ENCODE results near the gene FLCN.
"Not testable (repeated sequence)": the region's sequence is repeated elsewhere in the genome, so short reads cannot be mapped to it uniquely, and the experiment has no call there.

The FLCN gene

DNA sequence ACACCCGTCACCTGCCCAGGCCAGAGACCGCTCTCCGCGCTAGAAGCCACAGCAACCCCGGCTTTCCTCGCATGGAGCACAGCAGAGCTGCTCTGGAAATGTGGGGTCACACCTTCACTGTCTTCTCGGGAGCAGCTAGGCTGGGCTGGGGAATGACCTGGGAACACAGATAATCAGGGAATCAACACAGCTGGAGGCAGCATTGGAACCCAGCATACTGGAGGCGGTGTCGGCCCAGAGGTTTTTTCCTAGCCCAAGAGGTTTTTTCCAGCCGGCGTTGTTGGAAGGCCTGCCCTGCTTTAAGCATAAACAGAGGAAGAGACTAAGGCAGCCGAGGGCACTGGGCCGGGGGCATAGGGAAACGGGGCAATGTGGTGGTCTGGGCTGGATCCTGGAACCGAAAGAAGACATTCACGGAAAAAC is 30.0 kb downstream of the FLCN start:
- no peak for DNase-seq

- peak in 8 of 14 donors; percentile 25 to 67 (median 45) for DNase-seq
Observed at GRCh38 chr17:17206124-17206912, 30.6 kb downstream of the FLCN start, which contains the start of gene PLD6. PLD6 (minus strand) TSS chr17:17206333; CDS start chr17:17206286, 47 bp downstream.

- peak in 2 of 14 donors; percentile 11 to 19 for DNase-seq
Observed at GRCh38 chr17:17205368-17206123, 31.4 kb downstream of the FLCN start.

GRCh38 chr17:17204635-17205231 is 32.2 kb downstream of the FLCN start:
- no peak for DNase-seq

DNA sequence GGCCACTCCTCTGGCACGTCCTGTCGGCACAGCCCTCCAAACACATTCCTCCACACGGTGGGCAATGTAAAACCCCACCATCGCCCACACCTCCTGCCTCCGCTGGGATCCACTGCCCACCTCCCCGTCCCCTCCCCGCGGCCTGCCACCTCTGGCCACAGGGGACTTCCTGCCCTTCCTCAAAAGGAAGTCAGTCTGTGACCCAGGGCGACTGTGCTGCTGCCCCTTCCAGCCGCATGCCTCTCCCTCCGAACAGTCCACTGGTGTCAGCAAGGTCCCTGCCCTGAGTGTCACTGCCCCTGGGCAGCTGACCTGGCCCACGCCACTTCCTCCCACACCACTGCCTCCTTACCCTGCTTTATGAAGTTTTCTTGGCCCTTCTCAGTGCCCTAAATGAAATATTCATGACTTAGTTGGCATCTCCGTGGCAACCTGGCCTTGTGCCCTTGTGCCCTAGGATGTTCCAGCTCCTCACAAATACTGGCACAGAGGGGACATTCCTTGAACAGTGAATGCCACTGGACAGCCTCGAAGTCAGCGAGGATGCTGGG is 32.9 kb downstream of the FLCN start:
- DNase-seq = peak in 11 of 14 donors; percentile 11 to 66 (median 43)

GRCh38 chr17:17203173-17203730 is 33.7 kb downstream of the FLCN start:
- DNase-seq = no peak

DNA sequence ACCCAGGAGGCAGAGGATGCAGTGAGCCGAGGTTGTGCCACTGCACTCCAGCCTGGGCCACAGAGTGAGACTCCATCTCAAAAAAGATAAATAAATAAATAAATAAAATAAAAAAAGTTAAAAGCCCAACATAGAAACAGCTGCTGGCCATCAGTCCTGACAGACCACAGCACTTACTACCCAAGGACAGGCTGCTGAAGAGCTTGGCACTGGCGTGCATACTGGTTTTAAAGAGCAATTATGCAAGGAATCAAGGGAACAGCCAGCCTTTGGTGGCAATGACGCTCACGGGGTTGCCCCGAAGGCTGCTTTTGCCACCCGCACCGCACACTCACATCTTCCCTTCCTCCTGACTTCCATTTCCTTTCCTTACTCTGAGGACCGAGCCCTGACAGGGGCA is 35.1 kb downstream of the FLCN start:
- DNase-seq = no peak

DNA sequence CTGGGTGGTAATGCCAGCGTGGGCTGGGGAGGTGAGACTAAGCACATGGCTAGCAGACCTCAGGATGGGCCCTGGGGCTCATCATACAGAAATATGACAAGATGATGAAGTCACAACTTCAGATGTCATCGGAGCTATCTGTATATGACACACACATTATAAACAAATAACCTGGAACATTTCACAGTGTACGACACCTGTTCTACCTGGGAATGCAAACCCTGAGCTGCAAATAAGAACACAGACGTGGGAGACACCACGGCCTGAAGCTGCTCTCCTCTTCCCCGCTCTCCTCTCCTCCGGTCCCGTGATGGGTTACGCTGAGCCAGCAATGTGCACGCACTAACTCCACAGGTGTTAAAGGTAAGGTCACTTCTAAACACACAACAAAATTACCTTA is 35.7 kb downstream of the FLCN start:
- DNase-seq = no peak

- no peak for DNase-seq
Observed at GRCh38 chr17:17200831-17201230, 36.1 kb downstream of the FLCN start.

GRCh38 chr17:17200311-17200710 is 36.7 kb downstream of the FLCN start:
- DNase-seq = no peak

GRCh38 chr17:17198281-17198680 is 38.7 kb downstream of the FLCN start:
- no peak for DNase-seq

DNA sequence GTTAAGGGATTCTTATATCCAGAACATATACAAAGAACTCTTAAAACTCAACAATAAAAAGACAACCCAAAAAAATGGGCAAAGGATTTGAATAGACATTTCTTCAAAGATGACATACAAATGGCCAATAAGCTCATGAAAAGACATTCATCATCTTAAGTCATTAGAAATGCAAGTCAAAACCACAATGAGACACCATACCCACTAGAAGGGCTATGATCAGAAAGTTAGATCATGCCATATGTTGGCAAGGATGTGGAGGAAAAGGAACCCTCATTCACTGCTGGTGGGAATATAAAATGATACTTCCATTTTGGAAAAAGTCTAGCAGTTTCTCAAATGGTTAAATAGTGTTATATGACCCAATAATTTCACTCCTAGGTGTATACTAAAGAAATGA is 40.2 kb downstream of the FLCN start:
- no peak for DNase-seq

DNA sequence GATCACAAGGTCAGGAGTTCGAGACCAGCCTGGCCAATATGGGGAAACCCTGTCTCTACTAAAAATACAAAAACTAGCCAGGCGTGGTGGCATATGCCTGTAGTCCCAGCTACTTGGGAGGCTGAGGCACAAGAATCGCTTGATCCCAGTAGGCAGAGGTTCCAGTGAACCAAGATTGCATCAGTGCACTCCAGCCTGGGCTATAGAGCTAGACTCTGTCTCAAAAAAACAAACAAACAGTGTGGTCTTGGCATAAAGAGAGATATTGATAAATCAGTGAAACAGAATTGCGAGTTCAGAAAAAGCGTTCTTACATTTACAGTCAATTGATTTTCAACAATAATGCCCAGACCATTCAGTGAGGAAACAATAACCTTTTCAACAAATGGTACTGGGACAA is 41.5 kb downstream of the FLCN start:
- not testable (repeated sequence) for DNase-seq

DNA sequence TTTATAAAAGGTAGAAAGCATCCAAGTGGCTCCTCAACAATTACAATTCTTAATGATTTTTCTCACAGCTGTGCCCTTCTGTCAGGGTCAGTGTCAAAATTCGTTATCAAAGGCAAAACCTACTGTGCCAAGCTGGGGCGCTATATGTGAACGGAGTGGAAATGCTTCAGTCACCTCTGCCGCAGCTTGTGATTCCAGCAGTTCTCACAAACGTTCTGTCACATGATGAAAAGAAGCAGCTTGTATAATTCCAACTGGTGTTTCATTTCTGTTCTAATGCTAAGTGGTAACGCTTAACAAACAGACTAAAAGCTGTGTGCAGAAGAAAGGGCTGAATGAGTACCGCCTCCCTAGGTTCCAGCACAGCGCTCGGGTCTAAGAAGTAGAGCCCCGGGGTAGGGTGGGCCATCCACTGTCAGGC is 45.0 kb downstream of the FLCN start:
- no peak for DNase-seq

GRCh38 chr17:17191346-17191792 is 45.6 kb downstream of the FLCN start:
- no peak for DNase-seq

DNA sequence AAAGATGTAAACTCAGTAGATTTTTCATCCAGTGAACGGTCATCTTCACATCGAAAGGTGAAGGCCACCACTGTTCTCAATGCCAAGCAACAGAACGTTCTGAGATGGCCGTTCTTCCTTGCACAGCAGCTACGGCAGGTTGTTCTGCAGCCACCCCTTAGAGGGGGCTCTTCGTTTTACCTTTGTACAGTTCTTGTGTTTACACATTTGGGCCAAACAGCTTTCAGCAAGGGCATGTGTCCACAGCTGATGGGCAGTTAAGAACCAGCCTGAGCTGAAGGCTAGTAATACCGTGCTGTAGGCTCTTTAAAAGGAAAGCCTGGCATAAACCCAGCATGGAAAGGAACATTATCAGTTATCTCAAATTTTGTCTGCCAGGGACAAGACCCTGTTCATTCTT is 46.8 kb downstream of the FLCN start:
- DNase-seq = no peak

DNA sequence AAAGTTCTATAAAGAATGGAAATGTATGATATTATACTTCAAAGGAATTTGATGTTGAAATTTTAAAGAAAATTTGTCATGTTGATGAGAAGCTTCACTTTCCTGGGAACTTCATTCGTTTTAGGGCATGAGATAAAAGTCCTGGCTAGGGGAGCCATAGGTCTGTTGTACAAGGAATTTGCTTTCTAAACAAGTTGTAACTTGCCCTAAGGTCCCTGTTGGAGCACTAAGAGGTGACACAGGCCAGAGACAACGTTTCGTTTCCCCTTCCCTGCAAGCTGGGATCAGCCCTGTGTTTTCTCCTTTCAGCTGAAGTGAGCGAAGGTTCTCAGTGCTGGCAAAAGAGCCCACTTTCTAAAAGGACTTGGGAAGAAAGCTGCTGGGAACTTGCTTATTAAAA is 47.4 kb downstream of the FLCN start:
- no peak for DNase-seq

DNA sequence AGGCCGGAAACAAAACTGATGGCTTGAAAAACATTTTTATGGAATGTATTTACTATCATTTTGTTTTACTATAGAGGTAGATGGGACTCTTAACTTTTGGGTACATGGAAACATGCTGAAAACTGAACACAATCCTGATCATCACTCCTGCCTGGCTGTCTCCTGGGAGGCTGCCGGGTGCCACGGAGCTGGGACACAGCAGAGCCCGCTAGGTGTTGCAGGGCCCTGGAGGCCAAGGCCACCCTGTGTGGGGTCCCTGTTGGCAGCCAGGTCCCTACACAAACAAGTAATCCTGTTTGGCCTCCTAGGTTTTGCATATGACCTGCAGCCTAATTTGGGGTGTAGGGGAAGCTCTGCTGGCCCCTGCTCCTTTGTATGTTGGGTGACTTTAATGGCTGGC is 48.4 kb downstream of the FLCN start:
- DNase-seq = no peak

DNA sequence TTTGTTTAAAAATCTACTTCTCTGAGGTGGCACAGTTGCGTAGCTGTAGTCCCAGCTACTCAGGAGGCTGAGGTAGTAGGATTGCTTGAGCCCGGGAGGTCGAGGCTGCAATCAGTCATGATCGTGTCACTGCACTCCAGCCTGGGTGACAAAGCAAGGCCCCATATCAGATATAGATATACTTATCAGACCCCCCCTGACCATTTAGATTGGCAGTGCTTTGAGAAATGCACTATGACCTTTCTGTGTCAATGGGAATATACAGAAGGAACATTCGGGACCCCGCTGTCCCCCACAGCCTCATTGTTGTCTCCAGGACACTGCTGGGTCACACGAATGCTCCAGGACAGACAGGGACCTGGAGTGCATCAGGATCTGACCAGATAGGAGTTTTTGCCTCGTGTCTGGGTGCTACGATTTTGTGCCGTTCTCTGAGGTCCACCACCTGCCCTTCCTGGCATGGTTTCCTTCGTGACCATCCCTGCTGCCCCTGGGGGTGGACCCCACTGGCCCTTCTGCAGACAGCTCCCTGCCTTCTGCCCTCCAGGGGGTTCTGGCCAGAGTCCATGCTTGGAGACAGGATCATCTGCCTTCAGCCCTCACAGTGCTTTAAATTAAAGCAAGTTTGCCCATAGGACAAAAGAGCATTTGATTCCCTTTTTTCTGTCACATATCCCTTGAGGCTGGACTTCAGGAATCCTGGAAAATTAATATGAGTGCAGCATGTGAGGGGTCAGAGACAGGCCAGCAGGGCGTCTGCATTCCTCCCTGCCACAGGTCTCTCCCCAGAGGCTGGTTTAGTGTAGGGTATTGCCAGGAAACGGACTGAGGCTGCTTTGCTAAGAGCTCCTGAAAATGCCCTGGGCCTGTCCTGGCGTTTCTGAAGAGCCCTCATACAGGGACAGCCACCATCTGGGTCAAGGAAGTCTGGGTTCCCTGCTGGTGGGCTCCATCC is 50.1 kb downstream of the FLCN start:
- no peak for DNase-seq

DNA sequence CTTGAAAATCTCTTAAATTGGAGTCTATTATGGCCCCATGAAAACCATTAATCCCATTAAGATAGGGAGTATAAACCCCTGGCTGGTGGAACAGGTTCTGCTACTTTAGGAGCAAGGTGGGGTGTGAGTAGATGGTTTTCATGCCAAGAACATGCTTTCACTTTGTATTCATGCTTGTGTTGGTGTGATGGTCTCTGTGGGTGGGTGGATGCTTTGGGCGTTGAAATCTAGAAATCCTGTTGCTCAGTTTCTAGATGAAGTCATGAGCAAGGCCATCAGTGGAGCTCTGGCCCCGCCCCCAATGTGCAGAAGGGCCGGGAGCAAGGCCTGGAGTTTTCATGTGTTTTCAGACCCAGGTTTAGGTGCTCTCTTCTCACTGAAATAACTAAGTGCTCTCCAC is 50.9 kb downstream of the FLCN start:
- no peak for DNase-seq

GRCh38 chr17:17184985-17185757 is 51.8 kb downstream of the FLCN start:
- not testable (repeated sequence) for DNase-seq

Data from C1 segment of cervical spinal cord (tissue), 14 donors.